NCI-H2227 treated with DMSO at 0.1 percent for 48 hours (cell line): Measurements from ENCODE around the gene RPLP2.

Source experiments
- DNase-seq: peaks from one replicate; lab custom pipeline; 2025; lab: John Stamatoyannopoulos, UW

Gene RPLP2

DNA sequence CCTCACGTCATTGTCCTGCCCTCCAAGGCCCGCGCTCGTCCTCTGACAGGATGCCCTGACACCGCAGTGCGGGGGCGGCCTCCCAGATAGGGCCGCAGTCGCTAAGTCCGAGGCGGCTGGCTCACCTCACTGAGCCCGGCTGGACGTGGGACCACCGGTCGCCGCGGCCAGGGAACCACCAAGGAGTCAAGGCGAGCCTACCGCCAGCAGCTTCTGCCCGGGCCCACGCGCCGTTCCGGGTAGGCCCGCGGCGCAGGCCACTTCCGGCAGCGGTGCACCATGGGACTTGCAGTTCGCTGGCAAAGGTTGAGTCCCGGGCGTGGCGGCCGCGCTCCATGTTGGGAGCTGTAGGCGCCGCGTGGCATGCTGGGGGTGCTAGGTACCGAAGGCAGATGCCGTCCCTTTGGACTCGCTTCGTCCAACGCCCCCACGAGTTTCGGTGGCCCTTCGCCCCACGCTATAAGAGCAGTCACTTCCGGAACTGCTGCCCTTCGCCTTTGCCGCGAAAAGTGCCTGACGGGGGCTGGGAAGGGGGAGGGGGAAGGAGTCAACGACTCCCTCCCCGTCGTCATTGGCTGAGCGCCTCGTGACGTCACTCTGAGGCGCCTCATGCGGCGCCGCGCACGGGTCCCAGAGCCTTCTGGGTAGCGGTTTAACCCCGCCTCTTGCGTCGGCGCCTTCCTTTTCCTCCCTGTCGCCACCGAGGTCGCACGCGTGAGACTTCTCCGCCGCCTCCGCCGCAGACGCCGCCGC lies at the start of gene RPLP2:
TSS of gene RPLP2 (plus strand) at position 681 of the 753 bp plus-strand sequence. CDS start 268 bp downstream, outside the sequence.
- DNase-seq, result peak; percentile 100

DNA sequence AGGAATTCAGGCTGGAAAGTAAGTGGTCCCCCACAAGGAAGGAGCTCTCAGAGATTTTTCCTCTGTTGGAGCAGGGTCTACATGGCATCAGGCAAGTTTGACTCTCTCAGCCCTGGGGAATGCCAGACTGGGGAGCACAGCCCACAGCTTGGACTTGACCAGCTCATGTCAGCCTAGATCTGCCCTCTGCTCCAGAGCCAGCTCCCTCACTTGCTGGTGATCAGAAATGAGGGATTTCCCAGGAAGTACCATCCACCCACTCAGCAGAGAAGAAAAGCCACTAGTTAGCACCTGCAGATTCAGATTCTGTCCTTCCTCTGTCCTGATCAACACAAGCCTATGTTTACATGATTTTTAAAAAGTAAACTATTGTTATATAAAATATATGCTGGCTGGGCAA lies 49.5 kb upstream of the RPLP2 start:
- no peak for DNase-seq

DNA sequence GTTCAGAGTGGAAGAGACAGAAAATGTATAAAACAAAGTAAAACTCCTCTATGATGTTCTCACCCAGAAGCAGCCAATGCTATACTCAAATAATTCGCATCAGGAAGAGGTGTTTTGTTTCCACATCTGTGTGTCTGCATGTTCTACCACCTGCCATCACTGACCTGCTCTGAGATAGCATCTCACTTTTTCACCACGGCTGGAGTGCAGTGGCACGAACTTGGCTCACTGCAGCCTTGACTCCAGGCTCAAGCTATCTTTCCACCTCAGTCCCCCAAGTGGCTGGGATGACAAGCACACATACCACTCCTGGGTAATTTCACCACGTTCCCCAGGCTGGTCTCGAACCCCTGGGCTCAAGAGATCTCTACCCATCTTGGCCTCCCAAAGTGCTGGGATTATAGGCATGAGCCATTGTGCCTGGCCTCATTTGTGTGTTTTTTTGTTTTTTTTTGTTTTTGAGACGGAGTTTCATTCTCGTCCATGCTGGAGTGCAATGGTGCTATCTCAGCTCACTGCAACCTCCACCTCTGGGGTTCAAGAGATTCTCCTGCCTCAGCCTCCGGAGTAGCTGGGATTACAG lies 48.1 kb upstream of the RPLP2 start:
- no peak for DNase-seq

DNA sequence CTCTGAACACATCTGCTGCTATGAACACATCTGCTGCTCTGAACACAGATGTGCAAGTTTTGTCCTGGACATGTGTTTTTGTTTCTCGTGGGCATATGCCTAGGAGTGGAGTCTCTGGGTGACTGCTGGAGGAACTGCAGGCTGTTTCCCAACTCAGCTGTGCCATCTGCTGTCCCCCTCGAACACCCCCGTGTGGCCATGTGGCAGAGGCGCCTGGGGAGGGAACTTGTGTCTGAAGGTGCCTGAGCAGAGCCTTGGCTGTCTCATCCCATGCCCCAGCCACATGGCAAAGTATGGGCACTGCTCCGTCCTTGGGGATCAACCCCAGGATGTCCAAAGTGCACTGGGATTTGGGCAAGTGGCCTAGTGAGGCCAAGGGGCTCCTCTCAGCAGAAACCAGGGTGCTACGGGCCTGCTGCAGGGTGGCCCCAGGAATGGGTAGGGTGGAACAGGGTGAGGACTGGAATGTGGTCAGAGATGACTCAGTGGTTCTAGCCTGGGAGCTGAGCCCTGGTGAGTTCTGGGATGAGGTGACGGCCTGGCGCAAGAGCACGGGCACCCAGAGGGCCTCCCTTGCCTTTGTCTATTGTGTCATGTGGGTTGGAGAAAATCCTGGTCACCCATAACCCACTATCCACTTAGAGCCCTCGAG lies 47.2 kb upstream of the RPLP2 start:
- no peak for DNase-seq

DNA sequence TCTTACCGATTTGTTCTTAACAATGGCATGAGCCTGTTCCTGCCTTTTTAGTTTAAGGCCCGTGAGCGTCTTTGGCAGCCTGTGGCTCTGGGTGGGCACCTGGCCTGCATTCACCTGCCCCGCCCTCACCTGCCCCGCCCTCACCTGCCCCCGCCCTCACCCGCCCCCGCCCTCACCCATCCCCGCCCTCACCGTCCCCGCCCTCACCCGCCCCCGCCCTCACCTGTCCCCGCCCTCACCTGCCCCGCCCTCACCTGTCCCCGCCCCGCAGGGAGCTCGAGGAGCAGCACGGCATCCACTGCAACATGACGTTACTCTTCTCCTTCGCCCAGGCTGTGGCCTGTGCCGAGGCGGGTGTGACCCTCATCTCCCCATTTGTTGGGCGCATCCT lies 46.7 kb upstream of the RPLP2 start:
- DNase-seq, result no peak

DNA sequence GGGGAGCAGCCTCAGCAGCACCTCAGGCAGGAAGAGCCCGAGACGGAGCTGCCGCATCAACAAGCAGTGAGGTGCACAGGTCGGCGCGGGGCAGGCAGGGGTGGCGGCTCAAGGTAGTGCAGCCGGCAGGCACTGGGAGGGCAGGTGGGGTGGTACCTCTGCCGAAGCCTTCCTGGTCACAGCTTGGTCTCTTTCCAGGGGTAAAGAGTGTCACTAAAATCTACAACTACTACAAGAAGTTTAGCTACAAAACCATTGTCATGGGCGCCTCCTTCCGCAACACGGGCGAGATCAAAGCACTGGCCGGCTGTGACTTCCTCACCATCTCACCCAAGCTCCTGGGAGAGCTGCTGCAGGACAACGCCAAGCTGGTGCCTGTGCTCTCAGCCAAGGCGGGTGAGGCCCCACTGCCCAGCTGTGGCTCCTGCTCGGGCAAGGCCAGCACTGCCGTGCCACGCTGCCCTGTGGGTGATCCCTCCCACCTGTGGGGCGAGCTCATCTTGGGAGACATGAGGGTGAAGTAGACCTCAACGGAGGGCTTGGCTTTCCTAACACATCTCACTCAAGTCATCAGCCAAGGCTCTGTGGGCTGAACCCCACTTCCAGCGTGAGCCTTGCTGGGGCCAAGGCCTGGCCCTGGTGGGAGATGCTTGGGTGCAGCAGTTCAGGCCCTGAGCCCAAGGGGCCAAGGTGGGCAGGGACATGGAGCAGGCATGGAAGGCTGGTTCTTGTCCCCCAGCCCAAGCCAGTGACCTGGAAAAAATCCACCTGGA lies 46.0 kb upstream of the RPLP2 start:
- DNase-seq, result no peak

GRCh38 chr11:764322-765024 lies 45.3 kb upstream of the RPLP2 start:
- no peak for DNase-seq

DNA sequence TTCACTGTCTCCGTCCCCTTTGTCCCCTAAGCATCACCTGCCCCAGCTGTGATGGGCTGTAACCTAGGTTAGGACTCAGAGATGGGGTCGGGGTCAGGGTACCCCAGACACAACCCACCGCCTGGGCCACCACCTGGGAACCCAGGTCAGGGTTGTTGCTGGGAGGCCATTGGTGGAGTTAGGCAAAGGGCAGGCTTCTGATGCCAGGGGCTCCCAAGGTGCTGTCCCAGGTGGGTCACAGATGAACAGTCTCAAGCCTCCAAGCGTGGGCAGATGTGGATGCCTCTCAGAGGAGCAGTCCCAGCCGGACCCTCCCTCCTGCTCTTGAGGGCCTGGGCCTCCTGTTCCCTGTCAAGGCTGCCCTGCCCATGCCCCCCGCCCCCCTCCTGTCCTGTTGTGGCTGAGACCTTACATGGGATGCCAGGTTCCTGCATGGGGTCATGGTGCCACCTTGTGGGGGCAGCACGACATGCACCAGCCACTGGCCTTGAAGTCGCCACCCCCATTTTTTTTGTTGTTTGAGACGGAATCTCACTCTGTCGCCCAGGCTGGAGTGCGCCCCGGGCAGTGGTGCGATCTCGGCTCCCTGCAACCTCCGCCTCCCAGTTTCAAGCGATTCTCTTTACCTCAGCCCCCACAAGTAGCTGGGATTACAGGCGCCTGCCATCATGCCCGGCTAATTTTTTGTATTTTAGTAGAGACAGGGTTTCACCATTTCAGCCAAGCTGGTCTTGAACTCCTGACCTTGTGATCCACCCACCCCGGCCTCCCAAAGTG lies 44.6 kb upstream of the RPLP2 start:
- DNase-seq, result no peak

DNA sequence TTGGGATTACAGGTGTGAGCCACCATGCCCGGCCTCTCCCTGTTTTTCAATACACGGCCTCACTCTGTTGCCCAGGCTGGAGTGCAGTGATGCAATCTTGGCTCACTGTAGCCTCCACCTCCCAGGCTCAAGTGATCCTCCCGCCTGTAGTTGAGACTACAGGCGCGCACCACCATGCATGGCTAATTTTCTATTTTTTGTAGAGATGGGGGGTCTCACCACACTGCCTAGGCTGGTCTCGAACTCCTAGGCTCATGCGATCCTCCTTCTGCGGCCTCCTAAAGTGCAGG lies 44.0 kb upstream of the RPLP2 start:
- DNase-seq, result no peak

DNA sequence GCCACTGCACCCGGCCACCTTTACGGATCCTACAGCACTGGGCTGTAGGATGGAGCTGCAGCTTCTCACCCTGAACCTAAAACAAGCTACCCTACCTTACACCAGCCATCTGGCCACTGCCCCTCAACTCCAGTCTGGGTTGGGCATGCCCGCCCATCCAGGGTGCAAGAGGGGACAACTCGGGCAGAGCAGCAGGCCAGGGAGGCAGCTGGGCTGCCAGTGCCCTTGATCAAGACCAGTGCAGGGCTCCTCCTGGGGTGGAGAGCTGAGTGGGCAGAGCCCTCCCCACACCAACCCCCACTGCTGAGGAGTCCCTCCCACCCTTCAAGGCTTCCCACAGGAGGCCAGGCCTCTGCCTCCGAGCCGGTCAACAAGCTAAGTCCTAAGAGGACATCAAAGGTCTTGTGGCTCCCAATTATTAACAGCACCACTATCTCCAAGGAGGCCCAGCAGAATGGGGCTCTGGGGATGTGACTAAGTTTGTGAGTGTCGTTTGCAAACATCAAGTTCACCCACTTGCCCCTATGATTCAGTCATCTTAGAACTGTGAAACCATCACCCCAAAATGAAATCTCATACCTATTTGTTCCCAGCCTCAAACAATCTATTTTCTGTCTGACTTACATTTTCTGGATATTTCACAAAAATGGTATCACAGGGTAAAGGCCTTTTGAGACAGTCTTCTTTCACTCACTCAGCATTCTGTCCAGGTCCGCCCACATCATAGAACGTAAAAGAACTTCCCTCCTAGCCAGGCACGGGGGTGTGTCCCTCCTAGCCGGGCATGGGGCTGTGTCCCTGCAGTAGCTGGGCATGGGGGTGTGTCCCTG lies 43.4 kb upstream of the RPLP2 start:
- DNase-seq, result no peak

- DNase-seq, result no peak
These were observed 42.9 kb upstream of the RPLP2 start for GRCh38 chr11:766936-767210.

DNA sequence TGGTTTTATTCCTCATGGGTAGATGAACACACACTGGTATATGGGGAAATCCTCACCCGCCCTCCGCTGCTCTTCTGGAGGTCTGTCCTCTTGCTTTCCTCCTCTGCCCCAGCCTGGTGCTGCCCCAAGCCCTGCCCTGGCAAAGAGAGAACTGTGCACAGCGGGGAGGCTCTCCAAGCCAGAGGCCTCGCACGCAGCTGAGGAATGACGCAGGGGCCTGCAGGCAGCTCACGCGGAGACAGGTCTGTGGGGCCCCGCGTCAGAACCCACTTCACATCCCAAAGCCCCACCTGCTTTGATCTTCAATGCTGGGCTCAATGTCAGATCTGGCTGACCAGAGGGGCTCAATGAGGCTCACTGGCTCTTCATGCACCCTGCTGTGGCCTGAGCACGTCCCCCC lies 42.5 kb upstream of the RPLP2 start:
- no peak for DNase-seq

- DNase-seq, result no peak
These were observed 39.7 kb upstream of the RPLP2 start for GRCh38 chr11:769887-770641.

- DNase-seq, result no peak
These were observed 38.8 kb upstream of the RPLP2 start for GRCh38 chr11:770642-771616.

- DNase-seq, result no peak
These were observed 38.1 kb upstream of the RPLP2 start for GRCh38 chr11:771617-772204.

DNA sequence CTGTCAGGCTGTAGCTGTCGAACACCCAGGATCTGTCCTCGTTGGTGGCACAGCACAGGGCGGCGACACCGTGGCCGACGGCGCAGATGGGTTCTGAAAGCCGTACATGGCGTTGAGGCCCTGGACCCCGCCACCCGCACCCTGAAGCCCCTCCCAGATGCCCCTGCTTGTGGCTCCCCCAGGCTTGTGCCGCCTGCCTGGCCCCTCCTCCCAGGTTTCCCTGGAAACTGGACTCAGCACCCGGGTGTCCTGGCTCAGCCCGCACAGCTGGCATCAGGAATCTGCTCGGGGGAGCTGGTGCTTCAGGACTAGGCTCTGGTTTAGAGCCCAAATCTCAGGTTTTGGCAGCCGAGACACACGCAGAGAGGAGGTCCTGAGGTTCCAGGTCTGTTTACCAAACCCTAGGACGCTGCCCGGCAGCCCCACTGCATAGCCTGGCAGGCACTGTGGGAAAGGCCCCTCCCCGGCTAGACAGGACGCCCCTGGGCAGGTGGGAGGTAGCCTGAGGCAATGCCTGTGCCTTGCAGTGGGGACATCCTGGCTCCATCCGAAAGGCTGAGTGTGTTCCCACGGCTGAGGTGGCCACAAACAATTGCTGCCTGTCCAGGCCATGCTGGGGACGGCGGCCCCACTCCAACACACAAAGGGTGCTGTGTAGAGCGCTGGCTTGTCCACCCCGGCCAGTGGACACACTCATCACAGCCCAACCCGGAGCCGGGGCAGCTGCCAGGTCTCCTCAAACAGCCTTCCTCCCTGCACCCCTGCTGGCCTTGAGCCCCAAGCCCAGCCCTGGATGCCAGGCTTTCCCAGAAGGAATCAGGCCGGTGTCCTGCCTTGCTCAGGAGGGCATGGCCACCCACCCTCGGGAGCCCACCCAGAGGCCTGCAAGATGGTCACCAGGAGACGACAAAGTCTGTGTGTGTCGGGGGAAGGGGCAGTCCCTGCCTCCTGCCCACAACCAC lies 37.1 kb upstream of the RPLP2 start:
- DNase-seq, result no peak

GRCh38 chr11:773425-773824 lies 36.3 kb upstream of the RPLP2 start:
- no peak for DNase-seq
